GM12878 (cell line): ENCODE data around the gene MAT2B. TPM values are rescaled to one million over a fixed set of nuclear protein-coding genes. Genes with fewer than 3 reads are reported as not detected.

ENCODE experiments used
- ASH2L ChIP-seq: fragments of 300-600, 200-600 bp; sonication (generic); IDR thresholded peaks from 2 replicates; pipeline ENCODE4 v1.6.1; 2017; ENCODE audit warnings: low read depth, mild to moderate bottlenecking, borderline replicate concordance
- CEBPZ ChIP-seq: fragments of 150-350 bp; IDR thresholded peaks from 2 replicates; pipeline ENCODE4 v1.6.1; 2016; ENCODE audit warnings: low read depth, low read length
- EGR1 ChIP-seq, 2 experiments: IDR thresholded peaks; 1 replicate in 1 of 2; 2 replicates in 1 of 2; pipeline ENCODE4 v1.6.1; 2011 to 2012; ENCODE audit warnings: low read depth in 2 of 2, low read length in 2 of 2, borderline replicate concordance in 1 of 2, mild to moderate bottlenecking in 1 of 2, moderate library complexity in 1 of 2
- MLLT1 ChIP-seq: fragments of 450-650 bp; IDR thresholded peaks from 2 replicates; pipeline ENCODE4 v1.6.1; 2016; ENCODE audit warnings: mild to moderate bottlenecking
- NFYB ChIP-seq: IDR thresholded peaks from 2 replicates; pipeline ENCODE4 v1.6.1; 2011; ENCODE audit warnings: low read depth, mild to moderate bottlenecking, low read length, improper control_type of control experiment, moderate library complexity; ENCODE audit not compliant: insufficient read depth
- RAD51 ChIP-seq: fragments of 450-650 bp; IDR thresholded peaks from 2 replicates; pipeline ENCODE4 v1.6.1; 2016; ENCODE audit warnings: moderate library complexity, mild to moderate bottlenecking, inconsistent platforms
- SKIL ChIP-seq: fragments of 450-650 bp; IDR thresholded peaks from 2 replicates; pipeline ENCODE4 v1.6.1; 2017; ENCODE audit warnings: mild to moderate bottlenecking, low read depth, inconsistent platforms; ENCODE audit not compliant: poor library complexity, severe bottlenecking
- SUPT20H ChIP-seq: IDR thresholded peaks from 2 replicates; pipeline ENCODE4 v1.6.1; 2011; ENCODE audit warnings: low read depth, mild to moderate bottlenecking, low read length, moderate library complexity, borderline replicate concordance; ENCODE audit not compliant: control insufficient read depth
- TARDBP ChIP-seq: IDR thresholded peaks from 2 replicates; pipeline ENCODE4 v1.6.1; 2016; ENCODE audit warnings: borderline replicate concordance
- TCF3 ChIP-seq: IDR thresholded peaks from 2 replicates; pipeline ENCODE4 v1.6.1; 2012; ENCODE audit warnings: low read depth, mild to moderate bottlenecking, low read length, borderline replicate concordance; ENCODE audit not compliant: insufficient read depth
- polyA plus RNA-seq, 11 experiments: library from polyadenylated mRNA; depleted of rRNA in 4 of 11; unstranded in 6 of 11; stranded (reverse) in 5 of 11; fragments of >200 nt; fragmentation: Nextera tagmentation in 4 of 11; fragmentation: Illumina TruSeq in 1 of 11; extraction: Ambion mirVana in 4 of 11; extraction: Trizol in 1 of 11; gene quantifications; 1 replicate in 1 of 11; 2 replicates in 10 of 11; pipeline versions ENCODE4 v1.2.1 to v1.2.3, GENCODE V29; 2011 to 2016; ENCODE audit warnings: inconsistent platforms in 2 of 11, missing spikeins in 2 of 11, low read depth in 1 of 11
- total RNA-seq, 4 experiments: library from RNA; depleted of rRNA in 3 of 4; stranded (reverse); fragments of >200 nt in 3 of 4; fragmentation: Illumina TruSeq in 1 of 4; extraction: Trizol in 1 of 4; gene quantifications; 2 replicates each; pipeline versions ENCODE4 v1.2.1 to v1.2.3, GENCODE V29; 2013 to 2021

MAT2B gene
- total and polyA plus RNA-seq, 10 of the 15 experiments (the other 5 are each of a cell fraction or from before 2014, with no cell fraction given): 43.2 to 122 (median 63.7) TPM

- no peak for TF ChIP-seq RAD51
- no peak for TF ChIP-seq TCF3
- no peak for TF ChIP-seq SUPT20H
- no peak for TF ChIP-seq MLLT1
- TF ChIP-seq ASH2L: no peak
- peak in 1 of 2 experiments; percentile 47; a peak in 1 of 3 replicates for TF ChIP-seq EGR1 (IDR thresholded peaks at IDR 0.05; ENCODE audit: borderline replicate concordance in 1 of 2, low read depth in 2 of 2, low read length in 2 of 2)
- no peak for TF ChIP-seq NFYB
- TF ChIP-seq SKIL: peak; percentile 31
- TF ChIP-seq TARDBP: no peak
- no peak for TF ChIP-seq CEBPZ
Observed at GRCh38 chr5:163505049-163505367, 411 bp upstream of the MAT2B start (continued).
